HG03558 (cell line): ENCODE data around the gene JAKMIP1.

Source experiments
- ATAC-seq: cut with Tn5 transposase; IDR thresholded peaks from one replicate; pipeline ENCODE4 v1.9.1; 2021; ENCODE audit warnings: moderate number of reproducible peaks; ENCODE audit not compliant: unreplicated experiment; ENCODE audit errors: extremely low read depth

The JAKMIP1 gene

GRCh38 chr4:6200011-6200921 lies at the start of gene JAKMIP1:
Gene JAKMIP1 (minus strand): TSS chr4:6200549. CDS start chr4:6112850, 87,699 bp downstream.
- peak; percentile 48 for ATAC-seq

GRCh38 chr4:6248394-6248793 lies 48.0 kb upstream of the JAKMIP1 start:
- no peak for ATAC-seq

GRCh38 chr4:6246170-6246634 lies 45.9 kb upstream of the JAKMIP1 start:
- ATAC-seq: no peak

- no peak for ATAC-seq
These were observed 45.2 kb upstream of the JAKMIP1 start for GRCh38 chr4:6245246-6246169.

- no peak for ATAC-seq
These were observed 42.1 kb upstream of the JAKMIP1 start for GRCh38 chr4:6242271-6243029.

GRCh38 chr4:6241062-6241845 lies 40.9 kb upstream of the JAKMIP1 start:
- no peak for ATAC-seq

- no peak for ATAC-seq
These were observed 39.6 kb upstream of the JAKMIP1 start for GRCh38 chr4:6239968-6240367.

GRCh38 chr4:6239486-6239885 lies 39.1 kb upstream of the JAKMIP1 start:
- no peak for ATAC-seq

GRCh38 chr4:6236816-6237390 lies 36.6 kb upstream of the JAKMIP1 start:
- no peak for ATAC-seq

- no peak for ATAC-seq
These were observed 35.7 kb upstream of the JAKMIP1 start for GRCh38 chr4:6235901-6236640.

GRCh38 chr4:6235012-6235411 lies 34.7 kb upstream of the JAKMIP1 start:
- no peak for ATAC-seq

GRCh38 chr4:6233929-6234328 lies 33.6 kb upstream of the JAKMIP1 start:
- no peak for ATAC-seq

GRCh38 chr4:6232836-6233785 lies 32.8 kb upstream of the JAKMIP1 start:
- no peak for ATAC-seq

- ATAC-seq: no peak
These were observed 31.4 kb upstream of the JAKMIP1 start for GRCh38 chr4:6231663-6232165.

GRCh38 chr4:6230827-6231662 lies 30.7 kb upstream of the JAKMIP1 start:
- no peak for ATAC-seq

GRCh38 chr4:6230502-6230785 lies 30.1 kb upstream of the JAKMIP1 start:
- no peak for ATAC-seq
